OCI-M1 (cell line): ENCODE measurements around the gene RANBP3L.
"Not testable (repeated sequence)": the region's sequence is repeated elsewhere in the genome, so short reads cannot be mapped to it uniquely, and the experiment has no call there.

Source experiments
- DNase-seq: peaks from one replicate; lab custom pipeline; 2025; lab: John Stamatoyannopoulos, UW

Gene RANBP3L

DNA sequence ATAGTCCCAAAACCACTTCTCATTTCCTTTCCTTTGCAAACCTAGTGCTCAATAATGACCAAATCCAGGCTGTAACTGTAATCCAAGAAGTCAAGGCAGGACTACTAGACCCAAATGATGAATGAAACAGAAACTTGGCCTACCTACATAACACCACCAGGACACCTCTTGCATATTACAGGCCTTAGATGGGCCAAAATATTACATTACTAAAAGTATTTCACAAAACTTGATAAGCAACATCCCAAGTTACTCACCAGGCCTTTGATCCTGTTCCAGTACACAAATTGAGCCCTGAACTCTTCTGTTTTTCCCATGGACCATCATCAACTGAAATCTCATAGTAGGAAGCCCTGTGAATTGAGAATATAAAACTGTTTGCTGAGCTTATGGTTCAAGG is 94.8 kb downstream of the RANBP3L start:
- DNase-seq, result no peak

DNA sequence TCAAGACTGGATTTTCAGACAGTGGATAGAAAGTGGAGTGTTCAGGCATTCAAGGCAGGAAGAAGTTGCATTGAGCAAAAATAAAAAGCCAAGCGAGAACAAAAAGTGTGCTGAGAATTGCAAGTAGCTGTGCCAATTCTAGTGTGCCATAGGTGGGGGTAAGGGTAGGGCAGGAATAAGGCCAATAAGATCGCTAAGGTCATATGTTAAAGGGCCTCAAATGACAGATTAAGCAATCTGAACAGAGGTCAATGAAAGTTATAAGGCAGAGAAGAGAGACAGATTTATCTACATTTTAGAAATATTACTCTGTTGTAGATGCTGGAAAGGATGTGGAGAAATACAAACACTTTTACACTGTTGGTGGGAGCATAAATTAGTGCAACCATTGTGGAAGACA is 96.4 kb downstream of the RANBP3L start:
- no peak for DNase-seq

DNA sequence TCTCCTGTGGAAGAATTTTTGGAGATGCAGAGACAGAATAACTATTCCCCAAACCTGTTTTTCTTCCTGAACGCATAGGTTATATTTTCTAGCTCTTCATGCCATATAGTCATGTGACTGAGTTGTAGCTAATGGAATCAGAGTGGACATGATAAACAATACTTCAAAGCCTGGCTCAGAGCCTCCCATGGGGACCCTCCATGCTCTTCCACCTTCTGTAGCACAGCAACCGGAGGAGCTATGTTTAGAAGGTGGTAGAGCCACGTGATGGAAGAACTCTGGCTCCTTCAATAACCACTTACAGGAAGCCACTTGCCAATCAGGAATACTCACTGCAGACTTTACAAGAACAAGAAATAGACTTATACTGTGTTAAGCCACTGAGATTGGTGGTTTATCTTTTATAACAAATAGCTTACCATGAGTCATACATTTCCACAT is 99.2 kb downstream of the RANBP3L start:
- DNase-seq, result peak; percentile 3

DNA sequence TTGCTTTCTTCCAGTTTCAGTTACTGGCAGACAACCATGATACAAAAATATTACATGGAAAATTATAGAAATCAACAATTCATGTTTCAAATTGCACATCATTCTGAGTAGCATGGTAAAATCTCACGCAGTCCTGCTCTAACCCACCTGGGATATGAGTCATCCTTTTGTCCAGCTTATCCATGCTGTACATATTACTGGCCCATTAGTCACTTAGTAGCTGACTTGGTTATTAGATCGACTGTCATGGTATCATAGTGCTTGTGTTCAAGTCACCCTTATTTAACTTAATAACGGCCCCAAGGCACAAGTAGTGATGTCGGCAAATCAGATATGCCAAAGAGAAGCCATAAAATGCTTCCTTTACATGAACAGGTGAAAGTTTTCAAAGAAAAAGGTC is 101.2 kb downstream of the RANBP3L start:
- DNase-seq, result no peak

DNA sequence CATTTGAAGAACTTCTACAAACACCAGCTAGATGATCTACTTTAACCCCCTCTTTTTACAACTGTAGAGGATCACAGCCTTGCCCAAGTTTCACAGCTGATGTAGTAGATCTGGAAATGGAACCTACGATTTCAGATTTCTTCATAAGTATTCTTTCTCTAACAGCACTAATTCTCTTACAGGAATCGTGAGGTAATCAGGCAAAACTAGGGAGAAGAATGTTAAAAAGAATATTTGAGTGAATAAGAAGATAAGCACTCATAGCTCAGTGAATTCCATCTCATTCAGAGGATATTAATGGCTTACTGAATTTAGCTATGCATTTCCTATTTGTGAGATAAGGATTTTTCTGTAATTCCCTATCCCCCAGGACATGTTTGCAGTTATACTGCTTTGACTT is 102.1 kb downstream of the RANBP3L start:
- DNase-seq, result no peak

DNA sequence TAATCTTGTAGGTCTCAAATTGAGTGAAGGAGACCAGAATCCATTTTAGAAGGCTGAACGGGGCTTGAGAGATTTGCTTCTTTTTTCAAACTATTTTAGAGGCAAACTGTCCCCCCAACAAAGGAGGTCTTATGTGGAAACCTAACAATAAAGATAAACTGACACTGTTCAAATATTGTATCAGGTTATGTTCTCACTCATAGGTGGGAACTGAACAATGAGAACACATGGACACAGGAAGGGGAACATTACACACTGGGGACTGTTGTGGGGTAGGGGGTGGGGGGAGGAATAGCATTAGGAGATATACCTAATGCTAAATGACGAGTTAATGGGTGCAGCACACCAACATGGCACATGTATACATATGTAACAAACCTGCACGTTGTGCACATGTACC is 102.9 kb downstream of the RANBP3L start:
- not testable (repeated sequence) for DNase-seq
